ENCODE measurements around the gene FIG4. TPM values are rescaled to one million over a fixed set of nuclear protein-coding genes. Genes with fewer than 3 reads are reported as not detected.

The FIG4 gene
- total and polyA plus RNA-seq, 8 donors = 5.8 to 29.0 (median 7.8) TPM

GRCh38 chr6:109655761-109656262 lies 35.3 kb upstream of the FIG4 start:
- Histone ChIP-seq H3K4me3 (no peak overlapping the region), H3K36me3 (peaks cover 0 to 35% (median 8%) of the 10 kb centered on the region in 4 donors), H3K9me3 (no peaks in the 10 kb centered on the region), H3K27ac (no peak overlapping the region), H3K27me3 (no peaks in the 10 kb centered on the region), H3K4me1 (no peaks in the 10 kb centered on the region)
- no peak for DNase-seq
- 79 to 94% (median 89%) methylated on average over 6 of the region's 6 CpGs for WGBS, 5 donors
- intact Hi-C loops (cut with DNase I; ENCODE audit: low total_unique reads) = no loop called here
- TF ChIP-seq EP300 (IDR thresholded peaks at IDR 0.05) (no peak), POLR2A (IDR thresholded peaks at IDR 0.05) (no peak), CTCF (IDR thresholded peaks at IDR 0.05) (no peak)

GRCh38 chr6:109660526-109661320 lies 30.4 kb upstream of the FIG4 start:
- Histone ChIP-seq H3K4me1 (no peaks in the 10 kb centered on the region), H3K9me3 (no peaks in the 10 kb centered on the region), H3K27me3 (no peaks in the 10 kb centered on the region), H3K4me3 (no peak overlapping the region), H3K36me3 (peaks cover 0 to 23% (median 12%) of the 10 kb centered on the region in 4 donors), H3K27ac (no peak overlapping the region)
- WGBS, 5 donors = 49 to 86% (median 67%) methylated on average over 1 of the region's 1 CpG
- no peak for DNase-seq
- intact Hi-C loops (cut with DNase I; ENCODE audit: low total_unique reads) = no loop called here
- TF ChIP-seq POLR2A (IDR thresholded peaks at IDR 0.05) = no peak
- no peak for TF ChIP-seq EP300 (IDR thresholded peaks at IDR 0.05)
- TF ChIP-seq CTCF (IDR thresholded peaks at IDR 0.05) = no peak
- TF ChIP-seq POLR2AphosphoS5 (IDR thresholded peaks at IDR 0.05) = no peak

GRCh38 chr6:109662192-109662591 lies 28.9 kb upstream of the FIG4 start:
- intact Hi-C loops (cut with DNase I; ENCODE audit: low total_unique reads) = no loop called here
- H3K27me3 ChIP-seq = no peaks in the 10 kb centered on the region
- WGBS, 5 donors = 92 to 100% (median 96%) methylated on average over 2 of the region's 2 CpGs
- H3K4me1 ChIP-seq = no peaks in the 10 kb centered on the region
- TF ChIP-seq EP300 (IDR thresholded peaks at IDR 0.05) = no peak
- TF ChIP-seq POLR2AphosphoS5 (IDR thresholded peaks at IDR 0.05) = no peak
- TF ChIP-seq CTCF (IDR thresholded peaks at IDR 0.05) = no peak
- no peak for TF ChIP-seq POLR2A (IDR thresholded peaks at IDR 0.05)
- DNase-seq = no peak
- H3K36me3 ChIP-seq = peaks cover 0 to 15% (median 5%) of the 10 kb centered on the region in 4 donors
- H3K4me3 ChIP-seq = no peak overlapping the region
- no peak overlapping the region for H3K27ac ChIP-seq
- no peaks in the 10 kb centered on the region for H3K9me3 ChIP-seq

GRCh38 chr6:109669811-109670210 lies 21.3 kb upstream of the FIG4 start:
- no peaks in the 10 kb centered on the region for H3K27me3 ChIP-seq
- no peak overlapping the region for H3K27ac ChIP-seq
- TF ChIP-seq POLR2A (IDR thresholded peaks at IDR 0.05) = no peak
- no peak for TF ChIP-seq POLR2AphosphoS5 (IDR thresholded peaks at IDR 0.05)
- no peak for TF ChIP-seq CTCF (IDR thresholded peaks at IDR 0.05)
- TF ChIP-seq EP300 (IDR thresholded peaks at IDR 0.05) = no peak
- intact Hi-C loops (cut with DNase I; ENCODE audit: low total_unique reads) = no loop called here
- 77 to 90% (median 84%) methylated on average over 4 of the region's 4 CpGs for WGBS, 5 donors
- no peak for DNase-seq
- H3K36me3 ChIP-seq = peaks cover 4 to 26% (median 16%) of the 10 kb centered on the region in 4 donors
- no peak overlapping the region for H3K4me3 ChIP-seq
- no peaks in the 10 kb centered on the region for H3K9me3 ChIP-seq
- no peaks in the 10 kb centered on the region for H3K4me1 ChIP-seq

All from stomach (tissue), 9 donors.